ENCODE data around the gene ZNF93. TPM values are rescaled to one million over a fixed set of nuclear protein-coding genes. Genes with fewer than 3 reads are reported as not detected.

ZNF93 gene
- polyA plus RNA-seq, 3 donors = 16.4 to 19.8 (median 17.9) TPM

Other genes with a start within 250 kb of the ZNF93 start
- gene ATP13A1, start 237.3 kb upstream of the ZNF93 start, polyA plus RNA-seq (ENCODE audit: insufficient read length in 3 of 3) = 10 to 100 TPM; 47.5 to 68.2 (median 51.9) TPM
- 10 to 100 TPM; 15.3 to 15.8 (median 15.6) TPM for gene ZNF101, start 232.1 kb upstream of the ZNF93 start, polyA plus RNA-seq (ENCODE audit: insufficient read length in 3 of 3)
- 10 to 100 TPM; 12.5 to 16.2 (median 13.9) TPM for gene ZNF14, start 167.8 kb upstream of the ZNF93 start, polyA plus RNA-seq (ENCODE audit: insufficient read length in 3 of 3)
- 10 to 100 TPM; 31.3 to 39.8 (median 32.1) TPM for gene ZNF506, start 79.2 kb upstream of the ZNF93 start, polyA plus RNA-seq (ENCODE audit: insufficient read length in 3 of 3)
- 10 to 100 TPM; 28.4 to 36.2 (median 30.0) TPM for gene ZNF253, start 35.1 kb upstream of the ZNF93 start, polyA plus RNA-seq (ENCODE audit: insufficient read length in 3 of 3)
- 10 to 100 TPM; 15.2 to 23.9 (median 18.1) TPM for gene ZNF682, start 138.6 kb downstream of the ZNF93 start, polyA plus RNA-seq (ENCODE audit: insufficient read length in 3 of 3)
- 10 to 100 TPM; 12.1 to 16.6 (median 15.6) TPM for gene ZNF90, start 177.1 kb downstream of the ZNF93 start, polyA plus RNA-seq (ENCODE audit: insufficient read length in 3 of 3)